ENCODE data around the gene CCDC198.

Gene CCDC198, protein sequence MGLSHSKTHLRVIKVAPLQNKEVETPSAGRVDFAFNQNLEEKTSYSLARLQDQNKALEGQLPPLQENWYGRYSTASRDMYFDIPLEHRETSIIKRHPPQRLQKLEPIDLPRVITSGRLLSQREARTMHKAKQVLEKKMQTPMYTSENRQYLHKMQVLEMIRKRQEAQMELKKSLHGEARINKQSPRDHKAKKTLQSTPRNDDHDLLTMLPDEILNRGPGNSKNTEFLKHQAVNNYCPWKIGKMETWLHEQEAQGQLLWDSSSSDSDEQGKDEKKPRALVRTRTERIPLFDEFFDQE

DNA sequence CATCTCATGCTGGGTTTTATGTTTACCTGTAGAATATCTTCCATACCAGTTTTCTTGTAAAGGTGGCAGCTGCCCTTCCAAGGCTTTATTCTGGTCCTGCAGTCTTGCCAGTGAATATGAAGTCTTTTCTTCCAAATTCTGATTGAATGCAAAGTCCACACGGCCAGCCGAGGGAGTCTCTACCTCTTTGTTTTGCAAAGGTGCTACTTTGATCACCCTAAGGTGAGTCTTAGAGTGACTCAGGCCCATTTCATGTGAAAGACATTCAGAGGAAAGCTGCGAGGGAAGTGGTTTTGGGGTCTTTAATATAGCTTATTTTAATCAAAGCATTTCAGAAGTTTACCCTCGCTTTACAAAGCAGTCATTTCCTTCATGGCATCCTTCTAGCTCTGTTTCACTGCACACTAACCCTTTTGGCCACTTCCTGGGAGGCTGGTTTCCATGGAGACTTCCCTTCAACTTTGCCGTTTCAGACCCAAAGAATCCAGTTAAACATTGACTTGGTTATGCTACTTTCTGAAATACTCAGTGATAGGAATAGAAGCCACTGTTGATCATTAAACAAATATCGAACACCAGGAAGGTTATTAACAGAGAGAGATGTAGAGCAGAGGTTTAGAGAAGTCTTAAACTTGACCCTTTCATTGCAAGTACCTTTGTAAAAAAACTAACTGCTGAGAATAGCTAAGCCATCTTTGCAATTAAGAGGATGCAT, at the start of gene CCDC198:
CCDC198 (minus strand) TSS at position 391 of the 715 bp plus-strand sequence; CDS start at position 249, 142 bp downstream.
- TF ChIP-seq, protein P1, sequence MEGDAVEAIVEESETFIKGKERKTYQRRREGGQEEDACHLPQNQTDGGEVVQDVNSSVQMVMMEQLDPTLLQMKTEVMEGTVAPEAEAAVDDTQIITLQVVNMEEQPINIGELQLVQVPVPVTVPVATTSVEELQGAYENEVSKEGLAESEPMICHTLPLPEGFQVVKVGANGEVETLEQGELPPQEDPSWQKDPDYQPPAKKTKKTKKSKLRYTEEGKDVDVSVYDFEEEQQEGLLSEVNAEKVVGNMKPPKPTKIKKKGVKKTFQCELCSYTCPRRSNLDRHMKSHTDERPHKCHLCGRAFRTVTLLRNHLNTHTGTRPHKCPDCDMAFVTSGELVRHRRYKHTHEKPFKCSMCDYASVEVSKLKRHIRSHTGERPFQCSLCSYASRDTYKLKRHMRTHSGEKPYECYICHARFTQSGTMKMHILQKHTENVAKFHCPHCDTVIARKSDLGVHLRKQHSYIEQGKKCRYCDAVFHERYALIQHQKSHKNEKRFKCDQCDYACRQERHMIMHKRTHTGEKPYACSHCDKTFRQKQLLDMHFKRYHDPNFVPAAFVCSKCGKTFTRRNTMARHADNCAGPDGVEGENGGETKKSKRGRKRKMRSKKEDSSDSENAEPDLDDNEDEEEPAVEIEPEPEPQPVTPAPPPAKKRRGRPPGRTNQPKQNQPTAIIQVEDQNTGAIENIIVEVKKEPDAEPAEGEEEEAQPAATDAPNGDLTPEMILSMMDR (IDR thresholded peaks at IDR 0.05; ENCODE audit: low read depth, low read length) = no peak
- H3K4me3 ChIP-seq (ENCODE audit: low read depth, low read length) = no peak within 1 kb of the TSS

DNA sequence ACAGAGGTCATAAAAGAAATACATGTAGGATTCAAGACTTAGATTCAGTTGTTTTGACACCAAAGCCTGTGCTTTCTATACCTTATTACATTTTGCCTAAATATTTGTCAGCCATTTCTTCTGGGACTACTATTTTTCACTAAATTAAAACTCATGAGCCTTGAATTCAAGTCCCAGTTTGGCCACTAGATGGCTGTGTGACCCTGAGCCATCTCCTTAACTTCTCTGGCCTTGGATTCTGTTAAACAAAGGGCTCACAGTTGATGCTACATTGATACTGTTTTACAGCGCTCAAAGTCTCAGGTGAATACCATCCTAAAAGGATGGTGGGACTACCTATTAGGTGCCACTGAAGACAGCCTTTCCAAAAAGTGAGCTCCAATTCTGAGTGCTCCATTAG, 39.6 kb upstream of the CCDC198 start:
- no peak overlapping the region for H3K4me3 ChIP-seq (ENCODE audit: low read depth, low read length)
- TF ChIP-seq, protein P1 (IDR thresholded peaks at IDR 0.05; ENCODE audit: low read depth, low read length) = no peak

DNA sequence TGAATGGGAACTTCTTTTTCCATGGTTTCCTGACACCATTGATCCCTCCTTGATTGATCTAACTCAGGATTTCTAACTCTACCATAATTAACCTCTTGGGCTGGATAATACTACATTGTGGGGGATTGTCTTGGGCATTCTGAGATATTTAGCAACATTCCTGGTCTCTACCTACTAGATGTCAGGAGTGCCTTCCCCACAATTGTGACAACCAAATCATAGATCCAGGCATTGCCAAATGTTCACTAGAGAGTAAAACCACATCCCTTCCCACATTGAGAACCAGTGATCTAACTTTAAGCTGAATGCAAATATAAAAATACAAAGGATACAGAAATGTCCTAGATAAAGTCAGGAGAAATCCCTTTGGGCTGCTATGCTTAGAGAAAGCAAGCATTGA, 36.9 kb upstream of the CCDC198 start:
- no peak overlapping the region for H3K4me3 ChIP-seq (ENCODE audit: low read depth, low read length)
- TF ChIP-seq, protein P1 (IDR thresholded peaks at IDR 0.05; ENCODE audit: low read depth, low read length) = no peak

DNA sequence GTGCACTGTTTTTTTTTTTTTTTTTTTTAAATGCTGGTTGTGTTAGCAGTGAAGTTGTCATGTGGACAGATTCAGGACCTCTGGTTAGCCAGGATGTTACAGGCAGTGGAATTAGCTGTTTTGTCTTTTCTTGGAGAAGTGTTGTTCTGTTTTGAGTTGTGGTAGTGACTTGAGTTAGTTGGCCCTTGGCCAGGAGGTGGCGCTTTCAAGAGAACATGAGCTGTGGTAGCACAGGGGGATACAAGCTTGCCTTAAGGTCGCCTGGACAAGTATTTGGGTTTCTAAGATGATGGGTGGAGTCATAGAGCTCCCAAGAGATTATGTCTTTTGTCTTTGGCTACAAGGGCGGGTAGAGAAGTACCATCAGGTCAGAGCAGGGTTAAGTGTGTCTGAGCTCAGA, 33.3 kb upstream of the CCDC198 start:
- TF ChIP-seq, protein P1 (IDR thresholded peaks at IDR 0.05; ENCODE audit: low read depth, low read length) = no peak
- H3K4me3 ChIP-seq (ENCODE audit: low read depth, low read length) = no peak overlapping the region

DNA sequence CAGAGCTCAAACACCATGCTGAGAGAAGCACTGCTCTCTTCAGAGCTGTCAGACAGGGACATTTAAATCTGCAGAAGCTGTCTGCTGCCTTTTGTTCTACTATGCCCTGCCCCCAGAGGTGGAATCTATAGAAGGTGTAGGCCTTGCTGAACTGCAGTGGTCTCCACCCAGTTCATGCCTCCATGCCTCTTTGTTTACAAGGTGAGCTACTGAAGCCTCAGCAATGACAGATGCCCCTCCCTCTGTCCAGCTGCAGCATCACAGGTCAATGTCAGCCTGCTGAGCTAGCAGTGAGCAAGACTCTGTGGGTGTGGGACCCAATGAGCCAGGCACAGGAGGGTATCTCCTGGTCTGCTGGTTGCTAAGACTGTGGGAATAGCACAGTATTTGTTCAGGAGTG, 25.4 kb upstream of the CCDC198 start:
- TF ChIP-seq, protein P1 (IDR thresholded peaks at IDR 0.05; ENCODE audit: low read depth, low read length) = no peak

DNA sequence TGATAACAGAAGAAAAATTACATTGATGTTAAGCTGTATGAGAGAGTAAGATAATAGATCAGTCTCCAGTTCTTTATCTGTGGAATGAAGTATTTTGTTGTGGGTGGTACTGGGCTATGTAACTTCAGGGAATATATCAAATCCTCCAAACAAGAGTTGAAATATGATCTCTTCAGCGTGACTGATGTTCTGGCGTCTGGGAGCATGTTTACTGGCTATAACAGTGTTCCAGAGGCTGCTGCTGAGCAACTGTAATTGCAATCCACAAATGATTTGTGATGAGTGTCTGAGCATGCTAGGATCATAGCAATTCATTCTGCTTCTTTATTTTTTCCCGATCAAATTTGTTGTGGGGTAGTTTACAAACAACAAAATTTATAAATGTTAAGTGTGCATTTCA, 18.6 kb upstream of the CCDC198 start:
- no peak overlapping the region for H3K4me3 ChIP-seq (ENCODE audit: low read depth, low read length)
- TF ChIP-seq, protein P1 (IDR thresholded peaks at IDR 0.05; ENCODE audit: low read depth, low read length) = no peak

More for the DNA sequence above, 25.4 kb upstream of the CCDC198 start:
- no peak overlapping the region for H3K4me3 ChIP-seq (ENCODE audit: low read depth, low read length)

DNA sequence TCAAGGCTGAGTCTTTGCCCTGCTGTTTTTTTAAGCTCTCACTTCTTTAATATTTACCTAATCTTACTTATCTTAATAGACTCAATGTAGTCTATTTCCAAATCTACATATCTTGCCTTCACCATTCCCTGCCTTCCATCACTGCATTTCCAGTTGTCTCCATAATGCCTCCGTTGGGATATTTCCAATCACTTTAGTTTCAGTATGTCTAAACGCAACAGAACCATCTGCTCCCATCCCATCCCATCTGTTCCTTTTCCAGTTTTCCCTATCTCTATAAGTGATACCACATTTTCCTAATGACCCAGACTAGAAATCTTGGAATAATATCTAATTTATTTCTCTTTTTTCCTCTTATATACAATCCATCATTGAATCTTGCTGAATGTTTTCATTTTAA, 15.1 kb upstream of the CCDC198 start:
- no peak overlapping the region for H3K4me3 ChIP-seq (ENCODE audit: low read depth, low read length)
- TF ChIP-seq, protein P1 (IDR thresholded peaks at IDR 0.05; ENCODE audit: low read depth, low read length) = no peak

Measured in WI38 (cell line).